ENCODE data around the gene SEMA6B.

GRCh38 chr19:4522291-4523002 lies 37.0 kb downstream of the SEMA6B start:
- TF ChIP-seq ATF3 (IDR thresholded peaks at IDR 0.05; ENCODE audit: borderline replicate concordance, extremely low read depth, low read depth, low read length) (no peak), SMARCA5 (IDR thresholded peaks at IDR 0.05) (no peak), NR2F1 (conservative IDR thresholded peaks at IDR 0.05) (no peak), SREBF1 (IDR thresholded peaks at IDR 0.05; ENCODE audit: low read length) (no peak), CTCF (IDR thresholded peaks at IDR 0.05 in 2 of 3, conservative IDR thresholded peaks at IDR 0.05 in 1 of 3; ENCODE audit: control insufficient read depth in 2 of 3, extremely low read depth in 1 of 3, insufficient read depth in 1 of 3, low read depth in 3 of 3, low read length in 3 of 3) (no peak), SIX5 (IDR thresholded peaks at IDR 0.05; ENCODE audit: low read depth, low read length, severe bottlenecking) (no peak), MAX (IDR thresholded peaks at IDR 0.05; ENCODE audit: low read depth, low read length) (no peak), ZBTB11 (CRISPR knock-in tag; IDR thresholded peaks at IDR 0.05) (no peak), POLR2AphosphoS5 (IDR thresholded peaks at IDR 0.05; ENCODE audit: low read length) (no peak), NR2C2 (IDR thresholded peaks at IDR 0.05; ENCODE audit: borderline replicate concordance, control insufficient read depth, insufficient read length, low read depth) (no peak)

All from GM12878 (cell line).